Fibroblast of pulmonary artery (primary cell): ENCODE results near the gene GGA1.
A peak's percentile ranks its signal among the peaks of the same experiment; 100 is the strongest.

Source experiments
- DNase-seq: peaks from one replicate; pipeline ENCODE4 v3.0.0-alpha.2; 2010; ENCODE audit warnings: low read depth
- H3K4me3 ChIP-seq: replicated peaks from 2 replicates; pipeline ENCODE4 v1.5.1; 2011; ENCODE audit warnings: low read depth, mild to moderate bottlenecking, control low read depth, low read length, moderate library complexity
- TF ChIP-seq, protein P1 (sequence below): IDR thresholded peaks from 2 replicates; pipeline ENCODE4 v1.5.1; 2011; ENCODE audit warnings: mild to moderate bottlenecking, control low read depth, low read length, inconsistent platforms; ENCODE audit errors: missing control alignments

GGA1 gene, protein sequence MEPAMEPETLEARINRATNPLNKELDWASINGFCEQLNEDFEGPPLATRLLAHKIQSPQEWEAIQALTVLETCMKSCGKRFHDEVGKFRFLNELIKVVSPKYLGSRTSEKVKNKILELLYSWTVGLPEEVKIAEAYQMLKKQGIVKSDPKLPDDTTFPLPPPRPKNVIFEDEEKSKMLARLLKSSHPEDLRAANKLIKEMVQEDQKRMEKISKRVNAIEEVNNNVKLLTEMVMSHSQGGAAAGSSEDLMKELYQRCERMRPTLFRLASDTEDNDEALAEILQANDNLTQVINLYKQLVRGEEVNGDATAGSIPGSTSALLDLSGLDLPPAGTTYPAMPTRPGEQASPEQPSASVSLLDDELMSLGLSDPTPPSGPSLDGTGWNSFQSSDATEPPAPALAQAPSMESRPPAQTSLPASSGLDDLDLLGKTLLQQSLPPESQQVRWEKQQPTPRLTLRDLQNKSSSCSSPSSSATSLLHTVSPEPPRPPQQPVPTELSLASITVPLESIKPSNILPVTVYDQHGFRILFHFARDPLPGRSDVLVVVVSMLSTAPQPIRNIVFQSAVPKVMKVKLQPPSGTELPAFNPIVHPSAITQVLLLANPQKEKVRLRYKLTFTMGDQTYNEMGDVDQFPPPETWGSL

DNA sequence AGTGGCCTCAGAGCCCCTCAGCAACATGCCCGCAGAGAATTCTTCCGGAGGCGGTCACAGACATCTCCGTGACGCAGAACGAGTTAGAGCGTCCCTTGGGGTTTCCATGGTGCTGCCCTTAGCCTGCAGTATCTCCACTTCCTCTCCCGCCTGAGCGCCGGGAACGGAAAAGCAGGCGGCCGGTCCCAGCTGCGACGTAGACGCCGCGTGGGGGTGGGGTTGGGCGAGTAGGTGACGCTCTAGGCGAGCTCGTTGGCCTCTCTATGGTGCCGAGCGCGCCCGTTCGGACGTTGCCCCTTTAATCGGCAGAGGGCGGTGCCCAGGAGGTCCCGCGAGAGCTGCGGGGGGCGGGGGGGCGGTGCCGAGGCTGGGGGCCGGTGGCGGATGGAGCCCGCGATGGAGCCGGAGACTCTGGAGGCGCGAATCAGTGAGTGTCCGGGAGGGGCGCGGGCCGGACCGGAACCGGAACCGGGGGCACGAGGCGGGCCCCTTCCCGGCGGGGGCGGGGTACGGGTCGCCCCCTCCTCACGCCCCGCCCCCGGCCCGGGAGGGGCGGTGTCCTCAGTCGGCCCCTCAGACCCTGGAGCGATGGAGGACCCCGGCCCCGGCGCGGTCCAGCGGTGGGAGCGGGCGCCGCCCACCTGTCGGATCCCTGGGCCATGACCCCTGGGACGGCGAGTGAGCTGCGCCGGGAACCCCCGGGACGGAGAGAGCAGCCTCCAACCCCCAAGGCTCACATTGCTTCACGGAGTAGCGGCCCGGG, at the start of gene GGA1:
Gene GGA1 (plus strand): TSS at position 358 of the 763 bp plus-strand sequence. CDS start 27 bp downstream, at position 385.
- peak within 1 kb of the TSS; percentile 88 for H3K4me3 ChIP-seq
- DNase-seq: peak; percentile 99
- TF ChIP-seq, protein P1, sequence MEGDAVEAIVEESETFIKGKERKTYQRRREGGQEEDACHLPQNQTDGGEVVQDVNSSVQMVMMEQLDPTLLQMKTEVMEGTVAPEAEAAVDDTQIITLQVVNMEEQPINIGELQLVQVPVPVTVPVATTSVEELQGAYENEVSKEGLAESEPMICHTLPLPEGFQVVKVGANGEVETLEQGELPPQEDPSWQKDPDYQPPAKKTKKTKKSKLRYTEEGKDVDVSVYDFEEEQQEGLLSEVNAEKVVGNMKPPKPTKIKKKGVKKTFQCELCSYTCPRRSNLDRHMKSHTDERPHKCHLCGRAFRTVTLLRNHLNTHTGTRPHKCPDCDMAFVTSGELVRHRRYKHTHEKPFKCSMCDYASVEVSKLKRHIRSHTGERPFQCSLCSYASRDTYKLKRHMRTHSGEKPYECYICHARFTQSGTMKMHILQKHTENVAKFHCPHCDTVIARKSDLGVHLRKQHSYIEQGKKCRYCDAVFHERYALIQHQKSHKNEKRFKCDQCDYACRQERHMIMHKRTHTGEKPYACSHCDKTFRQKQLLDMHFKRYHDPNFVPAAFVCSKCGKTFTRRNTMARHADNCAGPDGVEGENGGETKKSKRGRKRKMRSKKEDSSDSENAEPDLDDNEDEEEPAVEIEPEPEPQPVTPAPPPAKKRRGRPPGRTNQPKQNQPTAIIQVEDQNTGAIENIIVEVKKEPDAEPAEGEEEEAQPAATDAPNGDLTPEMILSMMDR: no peak

DNA sequence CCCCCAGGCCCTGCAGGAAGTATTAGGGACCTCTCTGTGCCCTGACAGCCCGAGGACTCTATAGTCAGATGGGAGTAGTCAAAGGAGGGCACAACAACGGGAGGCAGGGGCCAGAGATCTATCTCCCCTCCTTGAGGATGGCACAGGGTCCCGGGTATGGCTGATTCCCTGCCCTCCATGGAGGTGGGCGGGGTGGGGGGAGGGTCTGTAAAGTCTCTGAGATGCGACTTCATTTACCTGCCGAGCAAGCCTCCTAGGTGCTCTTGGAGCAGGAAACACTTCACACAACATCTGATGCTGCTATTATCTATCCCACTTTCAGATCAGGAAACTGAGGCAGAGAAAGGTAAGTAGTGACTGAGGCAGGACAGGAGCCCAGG, 49.1 kb upstream of the GGA1 start:
- TF ChIP-seq, protein P1: no peak
- peak overlapping the region; percentile 45 for H3K4me3 ChIP-seq
- no peak for DNase-seq

DNA sequence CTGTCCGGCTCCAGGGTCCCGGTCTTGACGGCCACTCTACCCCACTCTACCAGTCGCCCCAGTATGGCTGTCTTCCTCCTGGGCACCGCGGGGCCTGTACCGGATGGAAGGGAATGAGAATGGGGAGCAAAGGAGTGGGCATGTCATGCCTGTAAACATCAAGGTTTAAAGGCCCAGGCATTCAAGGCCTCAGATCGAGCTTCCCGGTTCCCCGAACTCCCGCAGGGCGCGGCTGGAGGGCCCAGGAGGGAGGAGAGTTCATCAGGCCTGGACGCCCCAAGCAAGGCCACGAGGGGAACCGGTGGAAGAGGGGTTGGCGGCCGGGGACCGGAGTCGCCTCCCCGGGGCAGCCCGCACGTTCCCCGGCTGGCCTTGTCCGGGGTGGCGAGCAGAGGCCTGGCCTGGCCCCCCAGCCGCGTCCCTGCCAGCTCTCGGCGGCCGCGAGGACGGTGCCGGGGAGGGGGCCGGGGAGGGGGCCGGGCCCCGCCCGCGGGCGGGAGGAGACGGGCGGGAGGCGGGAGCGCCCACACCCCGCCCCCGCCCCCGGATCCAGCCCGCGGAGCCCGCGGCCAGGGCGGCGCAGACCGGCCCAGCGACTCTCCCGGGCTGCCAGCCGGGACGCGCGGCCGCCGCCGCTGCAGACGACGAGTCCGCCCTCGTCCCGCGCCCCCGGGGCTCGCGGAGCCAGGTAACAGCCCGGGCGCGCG, 48.6 kb upstream of the GGA1 start, which contains the start of gene CDC42EP1:
Gene CDC42EP1 (plus strand): TSS at position 580 of the 707 bp plus-strand sequence. CDS start 5,870 bp downstream, outside the sequence.
- TF ChIP-seq, protein P1: no peak
- H3K4me3 ChIP-seq: peak within 1 kb of the TSS; percentile 89
- peak; percentile 50 for DNase-seq

DNA sequence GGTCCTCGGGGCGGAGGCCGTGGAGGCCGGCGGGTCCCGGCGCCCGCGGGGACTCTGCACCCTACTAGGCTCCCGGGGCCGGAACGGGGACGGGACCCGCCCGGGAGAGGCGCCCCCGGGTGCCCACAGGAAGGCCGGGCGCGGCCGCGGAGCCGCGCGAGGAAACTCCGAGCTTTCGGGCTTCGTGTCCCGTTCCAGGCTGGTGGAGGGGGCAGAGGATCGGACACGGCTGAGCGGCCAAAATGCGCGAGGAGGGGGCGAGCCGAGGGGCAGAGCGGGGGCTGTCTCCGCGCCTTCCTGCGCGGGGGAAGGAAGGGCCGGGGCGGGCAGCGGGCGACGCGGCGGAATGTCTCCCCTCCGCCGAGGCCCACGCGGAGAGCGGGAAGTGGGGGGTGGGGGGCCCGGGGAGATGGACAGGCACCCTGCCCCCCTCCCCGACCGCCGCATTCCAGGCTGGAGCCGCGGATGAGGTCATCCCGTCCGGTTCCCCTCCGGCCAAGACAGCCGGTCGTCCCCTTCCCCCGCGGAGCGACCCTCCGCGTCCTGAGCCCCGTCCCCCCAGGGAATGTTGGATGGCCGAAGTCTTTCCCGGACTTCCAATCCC, 47.9 kb upstream of the GGA1 start:
- H3K4me3 ChIP-seq: peak overlapping the region; percentile 89
- TF ChIP-seq, protein P1: no peak
- DNase-seq: peak; percentile 64

DNA sequence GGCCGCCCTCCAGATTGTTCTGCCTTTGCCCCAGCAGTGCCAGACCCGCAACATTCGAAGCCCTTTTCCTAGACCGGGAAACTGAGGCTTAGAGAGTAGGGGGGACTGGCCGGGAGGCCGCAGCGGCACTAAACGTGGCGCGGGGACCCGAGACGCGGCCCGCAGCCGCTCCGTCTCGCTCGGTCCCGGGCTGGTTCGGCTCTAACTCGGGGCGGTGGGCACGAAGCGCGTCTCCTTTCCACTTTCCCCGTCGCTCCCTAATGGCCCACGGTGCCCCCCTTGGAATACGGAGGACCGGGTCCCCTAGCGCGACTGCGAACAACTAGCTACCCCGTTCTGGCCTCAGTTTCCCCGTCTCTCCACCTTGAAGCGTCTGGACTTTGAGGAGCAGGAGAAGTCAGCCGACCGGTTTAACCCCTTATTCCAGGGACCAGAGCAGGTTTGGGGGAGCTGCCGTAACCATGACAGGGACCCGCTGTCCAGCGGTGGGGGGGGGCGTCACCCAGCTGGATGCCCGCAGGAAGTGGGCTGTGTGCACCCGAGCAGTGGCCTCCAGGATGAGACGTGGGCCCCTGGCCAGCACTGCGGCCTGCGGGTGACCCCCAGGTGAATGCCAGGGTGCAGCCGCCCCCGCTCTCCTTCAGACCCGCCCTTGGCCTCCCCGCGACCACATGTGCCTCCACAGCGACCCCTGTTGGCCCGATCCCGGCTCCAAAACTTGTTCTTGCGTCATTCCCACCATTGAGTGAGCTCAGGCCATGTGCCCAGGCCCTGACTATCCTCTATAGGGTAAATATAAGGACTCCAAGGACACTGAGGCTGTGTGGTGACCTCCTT, 47.2 kb upstream of the GGA1 start:
- TF ChIP-seq, protein P1: peak; percentile 78

More for the DNA sequence above, 47.2 kb upstream of the GGA1 start:
- peak overlapping the region; percentile 89 for H3K4me3 ChIP-seq
- DNase-seq: peak; percentile 91
